B cell (primary cell): ENCODE results near the gene SLC30A1. TPM values are rescaled to one million over a fixed set of nuclear protein-coding genes. Genes with fewer than 3 reads are reported as not detected.

Source experiments
- ATAC-seq: fragments of 200-7000 bp; cut with Tn5 transposase; one replicate; pipeline ENCODE4 v1.10.0; 2021; ENCODE audit warnings: low read depth, mild to moderate bottlenecking, moderate number of reproducible peaks, moderate library complexity
- CTCF ChIA-PET: fragments of 350-600 bp; sonication (Branson Sonifier 250); formaldehyde crosslinking; loops from one replicate; lab custom pipeline; 2021; ENCODE audit warnings: antibody characterized with exemption, inconsistent platforms; lab: Charles Lee
- POLR2A ChIA-PET: fragments of 350-600 bp; sonication (Branson Sonifier 250); formaldehyde crosslinking; loops from one replicate; lab custom pipeline; 2021; ENCODE audit warnings: antibody characterized with exemption; lab: Charles Lee
- DNase-seq: peaks from one replicate; pipeline ENCODE4 v3.0.0; 2013
- H2AFZ ChIP-seq: 2 replicates; pipeline ENCODE4 v1.6.1; 2012; ENCODE audit warnings: mild to moderate bottlenecking, low read depth, low read length; ENCODE audit not compliant: insufficient read depth, poor library complexity, severe bottlenecking
- H3K27ac ChIP-seq, 2 donors: 1 replicate in 1 of 2; 2 replicates in 1 of 2; pipeline ENCODE4 v1.5.1; 2012 to 2013; ENCODE audit warnings: low read length in 2 of 2, mild to moderate bottlenecking in 2 of 2, moderate library complexity in 1 of 2
- H3K27me3 ChIP-seq, 4 experiments: fragments of 200-600 bp in 1 of 4; sonication (generic) in 1 of 4; replicated peaks in 1 of 4; 1 replicate in 2 of 4; 2 replicates in 2 of 4; pipeline versions ENCODE4 v1.6.1 to v1.7.0; 2013 to 2016; ENCODE audit warnings: low read length in 3 of 4, mild to moderate bottlenecking in 2 of 4, mixed read lengths in 1 of 4, moderate library complexity in 1 of 4; ENCODE audit not compliant: insufficient read depth in 4 of 4, control insufficient read depth in 3 of 4; ENCODE audit errors: control extremely low read depth in 1 of 4
- H3K36me3 ChIP-seq, 2 experiments: replicated peaks in 1 of 2; 1 replicate in 1 of 2; 2 replicates in 1 of 2; pipeline versions ENCODE4 v1.6.1 to v1.7.1; 2013; ENCODE audit warnings: low read length in 1 of 2; ENCODE audit not compliant: insufficient read depth in 2 of 2, control insufficient read depth in 1 of 2; ENCODE audit errors: control extremely low read depth in 1 of 2, extremely low read depth in 1 of 2
- H3K4me1 ChIP-seq, 2 donors: fragments of 200-600 bp in 1 of 2; sonication (generic) in 1 of 2; 1 replicate in 1 of 2; 2 replicates in 1 of 2; pipeline versions ENCODE4 v1.5.1 to v1.6.1; 2013 to 2017; ENCODE audit warnings: low read length in 2 of 2; ENCODE audit not compliant: control insufficient read depth in 2 of 2, insufficient read depth in 2 of 2
- H3K4me2 ChIP-seq: replicated peaks from 2 replicates; pipeline ENCODE3; 2012; ENCODE audit warnings: mild to moderate bottlenecking, low read depth, low read length; ENCODE audit not compliant: poor library complexity, severe bottlenecking
- H3K4me3 ChIP-seq, 5 experiments: fragments of 200-600 bp in 1 of 5; sonication (generic) in 1 of 5; 1 replicate in 3 of 5; 2 replicates in 2 of 5; pipeline versions ENCODE4 v1.5.1 to v1.7.0; 2011 to 2016; ENCODE audit warnings: low read length in 4 of 5, mild to moderate bottlenecking in 4 of 5, low read depth in 2 of 5, control low read depth in 1 of 5, moderate library complexity in 1 of 5; ENCODE audit not compliant: insufficient read depth in 1 of 5; ENCODE audit errors: control extremely low read depth in 1 of 5, extremely low read depth in 1 of 5
- H3K79me2 ChIP-seq: fragments of 200-600 bp; sonication (generic); one replicate; pipeline ENCODE4 v1.6.0; 2016; ENCODE audit warnings: low read length; ENCODE audit not compliant: control insufficient read depth, insufficient read depth
- H3K9ac ChIP-seq: fragments of 200-600 bp; sonication (generic); 2 replicates; pipeline ENCODE4 v1.6.1; 2017; ENCODE audit warnings: mild to moderate bottlenecking, low read length, moderate library complexity
- H3K9me3 ChIP-seq, 3 donors: one replicate each; pipeline versions ENCODE4 v1.6.1 to v1.7.1; 2013; ENCODE audit warnings: low read length in 2 of 3; ENCODE audit not compliant: control insufficient read depth in 2 of 3, insufficient read depth in 1 of 3; ENCODE audit errors: control extremely low read depth in 1 of 3
- H4K20me1 ChIP-seq: 2 replicates; pipeline ENCODE4 v1.6.0; 2012; ENCODE audit warnings: mild to moderate bottlenecking, low read length; ENCODE audit not compliant: insufficient read depth, control insufficient read depth, poor library complexity, severe bottlenecking
- H3K27ac Mint-ChIP-seq: one replicate; pipeline ENCODE4 v1.8.0; 2021; ENCODE audit warnings: mixed read lengths
- H3K27me3 Mint-ChIP-seq: one replicate; pipeline ENCODE4 v1.8.0; 2021; ENCODE audit warnings: mixed read lengths
- H3K4me1 Mint-ChIP-seq: one replicate; pipeline ENCODE4 v1.8.0; 2021; ENCODE audit warnings: mixed read lengths
- H3K4me3 Mint-ChIP-seq: one replicate; pipeline ENCODE4 v1.8.0; 2021; ENCODE audit warnings: mixed read lengths
- H3K9me3 Mint-ChIP-seq: one replicate; pipeline ENCODE4 v1.8.0; 2022; ENCODE audit warnings: mixed read lengths; ENCODE audit not compliant: insufficient read depth
- EZH2 ChIP-seq: IDR thresholded peaks from 2 replicates; pipeline ENCODE4 v1.6.1; 2012; ENCODE audit warnings: borderline replicate concordance, low read depth, mild to moderate bottlenecking, moderate library complexity, low read length; ENCODE audit not compliant: insufficient read depth, poor library complexity, severe bottlenecking
- WGBS: methylation state at CpG from one replicate; pipeline ENCODE4 v1.1.5; 2013; ENCODE audit warnings: missing lambda C conversion rate; ENCODE audit not compliant: insufficient coverage; 5-methylcytosine and 5-hydroxymethylcytosine counted together
- intact Hi-C: fragments of 100-400 bp; cut with micrococcal nuclease; formaldehyde crosslinking; loops from one replicate; pipeline ENCODE4 v1.10.0; 2022
- polyA plus RNA-seq: library from polyadenylated mRNA; depleted of rRNA; stranded (reverse); fragments of >200 nt; gene quantifications from 2 replicates; pipeline ENCODE4 v1.2.3, GENCODE V29; 2012
- total RNA-seq, 2 donors: library from RNA; stranded (reverse); fragments of 120-200 nt in 1 of 2; gene quantifications; 1 replicate in 1 of 2; 2 replicates in 1 of 2; pipeline versions ENCODE4 v1.2.3 to v1.2.4, GENCODE V29; 2013 to 2022
- TF ChIP-seq, protein P1 (sequence below): fragments of 200-600 bp; IDR thresholded peaks from one replicate; pipeline ENCODE4 v1.8.0; 2022; ENCODE audit warnings: antibody characterized with exemption, mild to moderate bottlenecking

The SLC30A1 gene
- total and polyA plus RNA-seq, 2 donors (not counting 1 experiment from before 2014, with no cell fraction given): 1.7 to 12.2 TPM

DNA sequence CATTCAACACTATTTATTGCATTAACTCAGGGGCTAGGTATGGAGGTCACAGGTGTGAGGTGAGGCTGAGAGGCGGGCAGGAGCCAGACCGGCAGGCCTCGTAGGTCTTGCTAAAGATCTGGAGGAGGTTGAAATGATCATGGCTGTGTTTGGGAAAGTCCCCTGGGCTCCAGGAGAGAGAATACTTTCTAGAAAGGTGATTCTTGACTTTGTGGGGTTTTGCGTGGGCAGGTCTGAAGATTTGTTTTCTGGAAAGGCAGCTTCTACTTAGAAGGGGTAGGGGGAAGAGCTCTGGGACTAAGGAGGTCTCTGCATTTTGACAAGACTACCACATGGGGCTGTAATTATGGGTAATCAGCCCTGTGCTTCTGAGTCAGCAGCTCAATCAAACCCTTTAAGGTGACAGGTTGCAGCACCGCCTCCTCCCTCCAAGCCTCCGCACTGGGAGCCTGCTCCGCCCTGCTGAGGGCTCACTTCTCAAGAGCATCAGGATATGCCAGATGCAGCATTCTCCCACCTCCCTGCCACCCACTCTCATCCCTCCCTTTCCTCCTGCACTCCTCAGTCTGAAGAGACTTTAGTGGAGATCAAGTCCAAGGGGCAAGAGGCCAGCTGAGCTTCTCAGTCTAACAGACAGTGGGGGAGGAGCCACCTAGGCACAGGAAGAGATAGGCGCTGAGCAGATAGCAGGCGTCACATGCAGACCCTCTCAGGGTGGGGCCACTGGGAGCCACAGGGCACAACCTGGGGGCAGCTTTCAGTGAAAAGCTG, 30.5 kb downstream of the SLC30A1 start:
- Mint-ChIP-seq H3K27ac (no peak overlapping the region), H3K4me1 (no peaks in the 10 kb centered on the region), H3K27me3 (peaks cover 13% of the 10 kb centered on the region), H3K9me3 (no peaks in the 10 kb centered on the region), H3K4me3 (no peak overlapping the region)
- peaks cover 0 to 5% (median 0%) of the 10 kb centered on the region in 4 experiments for H3K27me3 ChIP-seq
- TF ChIP-seq EZH2: no peak
- TF ChIP-seq, protein P1, sequence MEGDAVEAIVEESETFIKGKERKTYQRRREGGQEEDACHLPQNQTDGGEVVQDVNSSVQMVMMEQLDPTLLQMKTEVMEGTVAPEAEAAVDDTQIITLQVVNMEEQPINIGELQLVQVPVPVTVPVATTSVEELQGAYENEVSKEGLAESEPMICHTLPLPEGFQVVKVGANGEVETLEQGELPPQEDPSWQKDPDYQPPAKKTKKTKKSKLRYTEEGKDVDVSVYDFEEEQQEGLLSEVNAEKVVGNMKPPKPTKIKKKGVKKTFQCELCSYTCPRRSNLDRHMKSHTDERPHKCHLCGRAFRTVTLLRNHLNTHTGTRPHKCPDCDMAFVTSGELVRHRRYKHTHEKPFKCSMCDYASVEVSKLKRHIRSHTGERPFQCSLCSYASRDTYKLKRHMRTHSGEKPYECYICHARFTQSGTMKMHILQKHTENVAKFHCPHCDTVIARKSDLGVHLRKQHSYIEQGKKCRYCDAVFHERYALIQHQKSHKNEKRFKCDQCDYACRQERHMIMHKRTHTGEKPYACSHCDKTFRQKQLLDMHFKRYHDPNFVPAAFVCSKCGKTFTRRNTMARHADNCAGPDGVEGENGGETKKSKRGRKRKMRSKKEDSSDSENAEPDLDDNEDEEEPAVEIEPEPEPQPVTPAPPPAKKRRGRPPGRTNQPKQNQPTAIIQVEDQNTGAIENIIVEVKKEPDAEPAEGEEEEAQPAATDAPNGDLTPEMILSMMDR: no peak
- intact Hi-C loops: no loop called here
- H4K20me1 ChIP-seq: no peaks in the 10 kb centered on the region
- no peak overlapping the region for H3K9ac ChIP-seq
- no peaks in the 10 kb centered on the region for H3K9me3 ChIP-seq
- ChIA-PET POLR2A (interaction anchor here (0.5 kb wide), 1 partner anchor 14 kb away, joined by 4 read pairs; no protein-coding TSS in a partner anchor), CTCF (no interaction called here)
- H3K4me2 ChIP-seq: no peak overlapping the region
- H3K27ac ChIP-seq: no peak overlapping the region
- no peak overlapping the region for H3K4me3 ChIP-seq
- DNase-seq (no peak), ATAC-seq (no peak)
- no peaks in the 10 kb centered on the region for H3K79me2 ChIP-seq
- H3K4me1 ChIP-seq: no peaks in the 10 kb centered on the region
- 84% methylated on average over 9 of the region's 9 CpGs for WGBS
- H2AFZ ChIP-seq: no peak overlapping the region
- H3K36me3 ChIP-seq: no peaks in the 10 kb centered on the region

DNA sequence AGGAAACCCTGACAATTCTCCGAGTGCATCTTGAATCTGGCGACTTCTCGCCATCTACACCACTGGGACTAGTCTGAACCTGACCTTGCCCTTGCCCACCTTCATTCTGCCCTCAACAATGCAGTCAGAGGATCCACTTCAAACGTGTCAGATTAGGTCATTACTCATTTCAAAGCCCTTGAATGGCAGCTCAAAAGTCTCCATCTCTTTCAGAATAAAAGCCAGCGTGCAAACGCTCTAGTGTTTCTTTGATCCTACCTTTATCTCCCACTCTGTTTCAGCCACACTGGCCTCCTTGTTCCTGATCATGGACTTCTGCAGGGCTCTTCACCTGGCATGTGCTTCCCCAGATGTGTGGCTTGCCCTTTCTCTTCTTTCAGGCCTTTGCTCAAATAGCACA, 31.3 kb downstream of the SLC30A1 start:
- no peak for DNase-seq
- ATAC-seq: no peak
- Mint-ChIP-seq H3K4me3 (no peak overlapping the region), H3K9me3 (no peaks in the 10 kb centered on the region), H3K27me3 (peaks cover 13% of the 10 kb centered on the region), H3K27ac (no peak overlapping the region), H3K4me1 (no peaks in the 10 kb centered on the region)
- Histone ChIP-seq H3K79me2 (no peaks in the 10 kb centered on the region), H3K4me1 (no peaks in the 10 kb centered on the region), H4K20me1 (no peaks in the 10 kb centered on the region), H3K27ac (no peak overlapping the region), H3K9me3 (no peaks in the 10 kb centered on the region), H3K27me3 (peaks cover 0 to 5% (median 0%) of the 10 kb centered on the region in 4 experiments), H2AFZ (no peak overlapping the region), H3K4me3 (no peak overlapping the region), H3K36me3 (no peaks in the 10 kb centered on the region), H3K9ac (no peak overlapping the region), H3K4me2 (no peak overlapping the region)
- intact Hi-C loops: no loop called here
- TF ChIP-seq EZH2: no peak
- TF ChIP-seq, protein P1: no peak
- 94% methylated on average over 6 of the region's 6 CpGs for WGBS
- CTCF ChIA-PET: interaction anchor here (0.6 kb wide), 1 partner anchor 251 kb away, joined by 3 read pairs; no protein-coding TSS in a partner anchor
- POLR2A ChIA-PET: interaction anchor here (0.5 kb wide), 1 partner anchor 15 kb away, joined by 4 read pairs; no protein-coding TSS in a partner anchor
